ENCODE data around the gene RUSC1.
"Not testable (repeated sequence)": the region's sequence is repeated elsewhere in the genome, so short reads cannot be mapped to it uniquely, and the experiment has no call there.

The RUSC1 gene

GRCh38 chr1:155286544-155286943, 34.1 kb upstream of the RUSC1 start:
- Mint-ChIP-seq H3K4me3 (no peak overlapping the region), H3K27ac (no peak overlapping the region), H3K4me1 (no peaks in the 10 kb centered on the region), H3K9me3 (no peaks in the 10 kb centered on the region), H3K36me3 (no peaks in the 10 kb centered on the region)
- DNase-seq (ENCODE audit: low spot score in 2 of 2) (no peak), ATAC-seq (no peak)

- no peak for ATAC-seq
Observed at GRCh38 chr1:155287987-155288543, 32.6 kb upstream of the RUSC1 start.

GRCh38 chr1:155291006-155291405, 29.7 kb upstream of the RUSC1 start:
- ATAC-seq; DNase-seq (ENCODE audit: low spot score in 2 of 2); H3K36me3 Mint-ChIP-seq: not testable (repeated sequence)

More at GRCh38 chr1:155287987-155288543, 32.6 kb upstream of the RUSC1 start:
- no peak overlapping the region for H3K27ac Mint-ChIP-seq
- H3K9me3 Mint-ChIP-seq, result no peaks in the 10 kb centered on the region
- H3K4me1 Mint-ChIP-seq, result no peaks in the 10 kb centered on the region
- H3K4me3 Mint-ChIP-seq, result no peak overlapping the region
- no peaks in the 10 kb centered on the region for H3K36me3 Mint-ChIP-seq
- DNase-seq (ENCODE audit: low spot score in 2 of 2), result no peak

GRCh38 chr1:155293086-155293749, 27.5 kb upstream of the RUSC1 start:
- Mint-ChIP-seq H3K4me3 (no peak overlapping the region), H3K4me1 (peaks cover 6% of the 10 kb centered on the region), H3K27ac (no peak overlapping the region), H3K9me3 (no peaks in the 10 kb centered on the region), H3K36me3 (no peaks in the 10 kb centered on the region)
- DNase-seq (ENCODE audit: low spot score in 2 of 2) (no peak), ATAC-seq (no peak)

More at GRCh38 chr1:155291006-155291405, 29.7 kb upstream of the RUSC1 start:
- H3K27ac Mint-ChIP-seq, H3K9me3 Mint-ChIP-seq, H3K4me3 Mint-ChIP-seq, H3K4me1 Mint-ChIP-seq: not testable (repeated sequence)

GRCh38 chr1:155294520-155295182, 26.0 kb upstream of the RUSC1 start:
- peak overlapping the region; percentile 32 for H3K4me3 Mint-ChIP-seq
- no peak overlapping the region for H3K27ac Mint-ChIP-seq
- H3K9me3 Mint-ChIP-seq, result no peaks in the 10 kb centered on the region
- ATAC-seq (no peak), DNase-seq (ENCODE audit: low spot score in 2 of 2) (no peak)
- H3K36me3 Mint-ChIP-seq, result no peaks in the 10 kb centered on the region
- H3K4me1 Mint-ChIP-seq, result peaks cover 6% of the 10 kb centered on the region

GRCh38 chr1:155295183-155295941, 25.3 kb upstream of the RUSC1 start:
- no peak for DNase-seq (ENCODE audit: low spot score in 2 of 2)
- H3K27ac Mint-ChIP-seq, result no peak overlapping the region
- H3K4me1 Mint-ChIP-seq, result peaks cover 6% of the 10 kb centered on the region
- peak overlapping the region; percentile 32 for H3K4me3 Mint-ChIP-seq
- ATAC-seq, result peak; percentile 54
- no peaks in the 10 kb centered on the region for H3K36me3 Mint-ChIP-seq
- H3K9me3 Mint-ChIP-seq, result no peaks in the 10 kb centered on the region

GRCh38 chr1:155295942-155296267, 24.8 kb upstream of the RUSC1 start:
- Mint-ChIP-seq H3K4me1 (peaks cover 6% of the 10 kb centered on the region), H3K9me3 (no peaks in the 10 kb centered on the region), H3K4me3 (no peak overlapping the region), H3K27ac (no peak overlapping the region), H3K36me3 (no peaks in the 10 kb centered on the region)
- ATAC-seq (peak; percentile 19), DNase-seq (ENCODE audit: low spot score in 2 of 2) (no peak)

- Mint-ChIP-seq H3K4me1 (peaks cover 6% of the 10 kb centered on the region), H3K4me3 (no peak overlapping the region), H3K9me3 (no peaks in the 10 kb centered on the region), H3K27ac (no peak overlapping the region), H3K36me3 (no peaks in the 10 kb centered on the region)
- no peak for DNase-seq (ENCODE audit: low spot score in 2 of 2)
- no peak for ATAC-seq
Observed at GRCh38 chr1:155296661-155297060, 24.0 kb upstream of the RUSC1 start.

GRCh38 chr1:155297384-155297783, 23.3 kb upstream of the RUSC1 start:
- ATAC-seq (no peak), DNase-seq (ENCODE audit: low spot score in 2 of 2) (no peak)
- Mint-ChIP-seq H3K4me3 (no peak overlapping the region), H3K4me1 (peaks cover 6% of the 10 kb centered on the region), H3K9me3 (no peaks in the 10 kb centered on the region), H3K27ac (no peak overlapping the region), H3K36me3 (no peaks in the 10 kb centered on the region)

- Mint-ChIP-seq H3K9me3 (no peaks in the 10 kb centered on the region), H3K4me3 (no peak overlapping the region), H3K27ac (no peak overlapping the region), H3K4me1 (peaks cover under 1% of the 10 kb centered on the region), H3K36me3 (no peaks in the 10 kb centered on the region)
- ATAC-seq (no peak), DNase-seq (ENCODE audit: low spot score in 2 of 2) (no peak)
Observed at GRCh38 chr1:155300024-155300423, 20.7 kb upstream of the RUSC1 start.

- no peak overlapping the region for H3K27ac Mint-ChIP-seq
- DNase-seq (ENCODE audit: low spot score in 2 of 2), result no peak
- no peaks in the 10 kb centered on the region for H3K9me3 Mint-ChIP-seq
- H3K4me3 Mint-ChIP-seq, result no peak overlapping the region
- H3K36me3 Mint-ChIP-seq, result no peaks in the 10 kb centered on the region
- no peaks in the 10 kb centered on the region for H3K4me1 Mint-ChIP-seq
- no peak for ATAC-seq
Observed at GRCh38 chr1:155300553-155301329, 20.0 kb upstream of the RUSC1 start.

- Mint-ChIP-seq H3K4me1 (no peaks in the 10 kb centered on the region), H3K9me3 (no peaks in the 10 kb centered on the region), H3K4me3 (no peak within 1 kb of the TSS), H3K27ac (no peak within 1 kb of the TSS), H3K36me3 (no peaks in the 10 kb centered on the region)
- DNase-seq (ENCODE audit: low spot score in 2 of 2), result no peak
- ATAC-seq, result no peak
Observed at GRCh38 chr1:155301342-155301841, 19.3 kb upstream of the RUSC1 start, which contains the start of gene PKLR. Gene PKLR, minus strand, starts transcription at chr1:155301438. Its CDS starts 43 bp downstream, at chr1:155301395.

GRCh38 chr1:155304558-155305063, 16.1 kb upstream of the RUSC1 start:
- Mint-ChIP-seq H3K4me1 (peaks cover 3% of the 10 kb centered on the region), H3K27ac (peak overlapping the region; percentile 70), H3K4me3 (no peak overlapping the region), H3K9me3 (no peaks in the 10 kb centered on the region), H3K36me3 (peaks cover 17% of the 10 kb centered on the region)
- DNase-seq (ENCODE audit: low spot score in 2 of 2) (no peak), ATAC-seq (no peak)

GRCh38 chr1:155305881-155306391, 14.8 kb upstream of the RUSC1 start:
- Mint-ChIP-seq H3K36me3 (peaks cover 30% of the 10 kb centered on the region), H3K9me3 (no peaks in the 10 kb centered on the region), H3K4me3 (no peak overlapping the region), H3K4me1 (peaks cover 11% of the 10 kb centered on the region), H3K27ac (peak overlapping the region; percentile 35)
- DNase-seq (ENCODE audit: low spot score in 2 of 2) (no peak), ATAC-seq (no peak)
